GM23338 (cell line): ENCODE results near the gene RBFOX1. TPM values are rescaled to one million over a fixed set of nuclear protein-coding genes. Genes with fewer than 3 reads are reported as not detected.

Source experiments
- ATAC-seq: fragments of 200-7000 bp; cut with Tn5 transposase; 3 replicates; pipeline ENCODE4 v1.9.1; 2020
- DNase-seq: peaks from one replicate; pipeline ENCODE4 v3.0.0-alpha.2; 2015; ENCODE audit warnings: low spot score
- H2AFZ ChIP-seq: fragments of 200-600 bp; sonication (generic); 2 replicates; pipeline ENCODE4 v1.8.0; 2016; ENCODE audit warnings: antibody characterized with exemption, mild to moderate bottlenecking, moderate library complexity
- H3F3A ChIP-seq: fragments of 200-600 bp; sonication (generic); replicated peaks from 2 replicates; pipeline ENCODE4 v1.8.0; 2017; ENCODE audit warnings: antibody characterized with exemption, mixed run types, low read depth
- H3K27ac ChIP-seq: fragments of 200-600 bp; sonication (generic); 2 replicates; pipeline ENCODE4 v1.6.1; 2016; ENCODE audit warnings: low read depth
- H3K27me3 ChIP-seq: fragments of 200-600 bp; sonication (generic); 2 replicates; pipeline ENCODE4 v1.8.0; 2016; ENCODE audit warnings: mild to moderate bottlenecking, mixed run types, moderate library complexity; ENCODE audit not compliant: insufficient read depth
- H3K36me3 ChIP-seq: fragments of 200-600 bp; sonication (generic); 2 replicates; pipeline ENCODE4 v1.8.0; 2016; ENCODE audit warnings: mild to moderate bottlenecking; ENCODE audit not compliant: insufficient read depth
- H3K4me1 ChIP-seq: fragments of 200-600 bp; sonication (generic); 2 replicates; pipeline ENCODE4 v1.8.0; 2016; ENCODE audit warnings: mild to moderate bottlenecking, moderate library complexity; ENCODE audit not compliant: insufficient read depth
- H3K4me2 ChIP-seq: fragments of 200-600 bp; sonication (generic); 2 replicates; pipeline ENCODE4 v1.7.1; 2017; ENCODE audit warnings: mixed run types
- H3K4me3 ChIP-seq: fragments of 200-600 bp; sonication (generic); 2 replicates; pipeline ENCODE4 v1.6.1; 2016; ENCODE audit warnings: mixed run types
- H3K79me2 ChIP-seq: fragments of 200-600 bp; sonication (generic); replicated peaks from 2 replicates; pipeline ENCODE4 v1.8.0; 2017; ENCODE audit warnings: mild to moderate bottlenecking; ENCODE audit not compliant: insufficient read depth
- H3K9me2 ChIP-seq: fragments of 200-600 bp; sonication (generic); 2 replicates; pipeline ENCODE4 v1.8.0; 2017; ENCODE audit not compliant: insufficient read depth
- H4K20me1 ChIP-seq: fragments of 200-600 bp; sonication (generic); replicated peaks from 2 replicates; pipeline ENCODE4 v1.8.0; 2017; ENCODE audit warnings: mild to moderate bottlenecking; ENCODE audit not compliant: insufficient read depth
- H3K27ac Mint-ChIP-seq: 2 replicates; pipeline ENCODE4 v1.8.0; 2020; ENCODE audit warnings: inconsistent platforms, mild to moderate bottlenecking, moderate library complexity, mixed read lengths
- H3K27me3 Mint-ChIP-seq: 3 replicates; pipeline ENCODE4 v1.8.0; 2022; ENCODE audit warnings: low read depth, mild to moderate bottlenecking, moderate library complexity, mixed read lengths, inconsistent platforms; ENCODE audit not compliant: insufficient read depth, poor library complexity
- H3K36me3 Mint-ChIP-seq: 3 replicates; pipeline ENCODE4 v1.8.0; 2021; ENCODE audit warnings: low read depth, mild to moderate bottlenecking, inconsistent platforms, moderate library complexity, mixed read lengths
- H3K4me1 Mint-ChIP-seq: 3 replicates; pipeline ENCODE4 v1.8.0; 2020; ENCODE audit warnings: mild to moderate bottlenecking, inconsistent platforms, mixed read lengths
- H3K4me3 Mint-ChIP-seq: 3 replicates; pipeline ENCODE4 v1.8.0; 2021; ENCODE audit warnings: moderate library complexity, mild to moderate bottlenecking, inconsistent platforms, mixed read lengths
- H3K9me3 Mint-ChIP-seq: 3 replicates; pipeline ENCODE4 v1.8.0; 2020; ENCODE audit warnings: moderate library complexity, mild to moderate bottlenecking, inconsistent platforms, mixed read lengths
- CTCF ChIP-seq, 2 experiments: fragments of 200-600 bp in 1 of 2; sonication (generic) in 1 of 2; conservative IDR thresholded peaks; 2 replicates each; pipeline versions ENCODE4 v1.5.1 to v1.6.1; 2016 to 2017; ENCODE audit warnings: antibody characterized with exemption in 2 of 2, low read depth in 2 of 2, mild to moderate bottlenecking in 2 of 2, moderate library complexity in 1 of 2
- ETS1 ChIP-seq: IDR thresholded peaks from 2 replicates; pipeline ENCODE4 v1.6.1; 2016; ENCODE audit warnings: antibody characterized with exemption
- EZH2 ChIP-seq: fragments of 200-600 bp; sonication (generic); IDR thresholded peaks from one replicate; pipeline ENCODE4 v1.8.0; 2017; ENCODE audit warnings: antibody characterized with exemption, mild to moderate bottlenecking, low read depth; ENCODE audit not compliant: unreplicated experiment
- EZH2phosphoT487 ChIP-seq: fragments of 200-600 bp; sonication (generic); IDR thresholded peaks from one replicate; pipeline ENCODE4 v1.8.1; 2018; ENCODE audit warnings: antibody characterized with exemption; ENCODE audit not compliant: unreplicated experiment
- JUNB ChIP-seq: IDR thresholded peaks from one replicate; pipeline ENCODE4 v1.6.1; 2016; ENCODE audit warnings: antibody characterized with exemption; ENCODE audit not compliant: unreplicated experiment
- NANOG ChIP-seq: IDR thresholded peaks from 2 replicates; pipeline ENCODE4 v1.6.1; 2016; ENCODE audit warnings: antibody characterized with exemption, borderline replicate concordance
- REST ChIP-seq: IDR thresholded peaks from one replicate; pipeline ENCODE4 v1.6.1; 2018; ENCODE audit warnings: antibody characterized with exemption; ENCODE audit not compliant: unreplicated experiment
- STAT1 ChIP-seq: IDR thresholded peaks from one replicate; pipeline ENCODE4 v1.6.1; 2016; ENCODE audit warnings: antibody characterized with exemption; ENCODE audit not compliant: unreplicated experiment
- ZNF114 ChIP-seq: fragments of 250-450 bp; sonication (Bioruptor Pico); IDR thresholded peaks from 2 replicates; pipeline ENCODE4 v1.5.0; 2020; ENCODE audit warnings: mild to moderate bottlenecking, moderate library complexity
- ZNF462 ChIP-seq: fragments of 250-450 bp; sonication (Bioruptor Pico); IDR thresholded peaks from 2 replicates; pipeline ENCODE4 v1.5.0; 2020; ENCODE audit warnings: mild to moderate bottlenecking, moderate library complexity
- polyA plus RNA-seq: library from polyadenylated mRNA; unstranded; fragments of >200 nt; fragmentation: Nextera tagmentation; extraction: Ambion mirVana; gene quantifications from 2 replicates; pipeline ENCODE4 v1.2.1, GENCODE V29; 2016
- total RNA-seq: library from RNA; depleted of rRNA; stranded (reverse); fragments of >200 nt; shearing (Covaris generic); gene quantifications from 2 replicates; pipeline ENCODE4 v1.2.3, GENCODE V29; 2014

Gene RBFOX1
- total and polyA plus RNA-seq, 2 experiments from 2014 or later = 2.5 to 3.6 TPM

GRCh38 chr16:7397901-7398300 lies 65.3 kb downstream of the RBFOX1 start:
- H3K79me2 ChIP-seq = no peaks in the 10 kb centered on the region
- no peak overlapping the region for H3K27ac ChIP-seq
- H2AFZ ChIP-seq = no peak overlapping the region
- Mint-ChIP-seq H3K27ac (no peak overlapping the region), H3K27me3 (no peaks in the 10 kb centered on the region), H3K4me3 (no peak overlapping the region), H3K36me3 (no peaks in the 10 kb centered on the region), H3K4me1 (no peaks in the 10 kb centered on the region; the same call in 2 of the 3 replicates), H3K9me3 (peaks cover 3% of the 10 kb centered on the region; the same call in 2 of the 3 replicates)
- no peak overlapping the region for H3K4me3 ChIP-seq
- no peaks in the 10 kb centered on the region for H4K20me1 ChIP-seq
- no peak overlapping the region for H3K4me2 ChIP-seq
- H3F3A ChIP-seq = no peaks in the 10 kb centered on the region
- H3K27me3 ChIP-seq = no peaks in the 10 kb centered on the region
- no peaks in the 10 kb centered on the region for H3K4me1 ChIP-seq
- no peak for DNase-seq
- H3K36me3 ChIP-seq = no peaks in the 10 kb centered on the region; the same call in 1 of the 2 replicates
- H3K9me2 ChIP-seq = no peaks in the 10 kb centered on the region
- ATAC-seq = no peak
- TF ChIP-seq NANOG (no peak), EZH2 (no peak), ETS1 (no peak), ZNF462 (no peak), STAT1 (no peak), ZNF114 (CRISPR knock-in tag) (no peak), REST (no peak), JUNB (no peak), CTCF (conservative IDR thresholded peaks at IDR 0.05; ENCODE audit: low read depth in 2 of 2) (no peak), EZH2phosphoT487 (no peak)
